T-helper 1 cell (primary cell): ENCODE results near the gene SLC16A13.
A peak's percentile ranks its signal among the peaks of the same experiment; 100 is the strongest.
"Not testable (repeated sequence)": the region's sequence is repeated elsewhere in the genome, so short reads cannot be mapped to it uniquely, and the experiment has no call there.

ENCODE experiments used
- DNase-seq, 5 donors: peaks; one replicate each; pipeline ENCODE4 v3.0.0-alpha.2; 2012 to 2020

SLC16A13 gene

DNA sequence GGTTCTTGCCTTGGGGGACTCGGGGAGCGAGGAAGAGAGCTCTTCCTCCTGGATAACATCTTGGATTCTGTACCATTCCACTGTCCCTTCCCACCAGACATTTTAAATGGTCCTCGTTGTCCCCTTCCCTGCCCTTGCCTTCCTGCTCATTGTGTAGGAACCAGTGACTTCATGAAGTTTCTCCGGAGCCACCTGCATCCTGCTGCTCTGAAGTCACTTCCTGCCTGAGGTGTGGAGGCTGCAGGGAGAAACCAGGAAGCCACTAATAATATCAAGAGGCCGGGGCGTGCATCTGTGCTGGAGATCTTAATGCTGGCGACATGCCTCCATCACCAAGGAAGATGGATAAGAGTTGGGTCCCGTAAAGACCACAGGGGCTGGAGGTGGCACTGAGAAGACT, 6.2 kb upstream of the SLC16A13 start:
- peak in 2 of 5 donors; percentile 42 to 79 for DNase-seq

DNA sequence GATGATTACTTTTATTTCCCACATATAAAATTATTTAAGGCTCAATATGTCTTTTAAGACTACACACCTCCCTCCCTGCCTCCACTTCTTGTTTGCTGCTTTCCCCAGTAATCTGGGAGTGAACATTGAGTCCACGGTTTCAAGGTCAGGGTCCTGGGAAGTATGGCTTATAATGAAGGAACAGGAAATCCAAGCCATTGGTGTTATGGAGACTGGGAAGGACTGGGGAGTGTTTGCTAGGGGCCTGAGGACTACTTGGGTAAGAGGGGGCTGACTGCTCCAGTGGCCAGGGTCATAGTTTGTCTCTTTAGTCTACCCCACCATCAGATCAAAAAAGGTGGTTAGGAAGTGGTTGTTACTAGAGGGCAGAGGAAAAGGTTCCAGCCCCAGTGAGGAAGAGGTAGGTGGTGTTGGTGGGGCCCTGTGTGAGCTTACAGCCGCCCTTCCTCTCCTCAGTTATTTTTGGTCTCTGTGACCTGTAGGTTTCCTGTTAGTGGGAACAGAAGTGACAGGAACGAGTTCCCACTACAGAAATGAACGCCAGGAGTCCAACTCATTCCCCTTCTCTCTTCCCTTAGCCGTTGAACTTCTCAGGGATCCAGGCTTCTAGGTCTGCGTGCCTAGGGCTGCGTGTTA, 742 bp upstream of the SLC16A13 start:
- peak in 1 of 5 donors; percentile 74 for DNase-seq

DNA sequence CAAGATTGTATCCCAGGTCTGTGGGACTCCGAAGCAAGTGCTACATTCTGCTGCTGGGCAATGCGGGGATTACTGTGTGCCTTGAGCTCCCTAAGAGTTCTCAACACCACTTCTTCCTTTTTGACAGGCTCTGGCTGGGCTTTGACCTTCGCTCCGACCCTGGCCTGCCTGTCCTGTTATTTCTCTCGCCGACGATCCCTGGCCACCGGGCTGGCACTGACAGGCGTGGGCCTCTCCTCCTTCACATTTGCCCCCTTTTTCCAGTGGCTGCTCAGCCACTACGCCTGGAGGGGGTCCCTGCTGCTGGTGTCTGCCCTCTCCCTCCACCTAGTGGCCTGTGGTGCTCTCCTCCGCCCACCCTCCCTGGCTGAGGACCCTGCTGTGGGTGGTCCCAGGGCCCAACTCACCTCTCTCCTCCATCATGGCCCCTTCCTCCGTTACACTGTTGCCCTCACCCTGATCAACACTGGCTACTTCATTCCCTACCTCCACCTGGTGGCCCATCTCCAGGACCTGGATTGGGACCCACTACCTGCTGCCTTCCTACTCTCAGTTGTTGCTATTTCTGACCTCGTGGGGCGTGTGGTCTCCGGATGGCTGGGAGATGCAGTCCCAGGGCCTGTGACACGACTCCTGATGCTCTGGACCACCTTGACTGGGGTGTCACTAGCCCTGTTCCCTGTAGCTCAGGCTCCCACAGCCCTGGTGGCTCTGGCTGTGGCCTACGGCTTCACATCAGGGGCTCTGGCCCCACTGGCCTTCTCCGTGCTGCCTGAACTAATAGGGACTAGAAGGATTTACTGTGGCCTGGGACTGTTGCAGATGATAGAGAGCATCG, 2.4 kb downstream of the SLC16A13 start:
- no peak for DNase-seq

DNA sequence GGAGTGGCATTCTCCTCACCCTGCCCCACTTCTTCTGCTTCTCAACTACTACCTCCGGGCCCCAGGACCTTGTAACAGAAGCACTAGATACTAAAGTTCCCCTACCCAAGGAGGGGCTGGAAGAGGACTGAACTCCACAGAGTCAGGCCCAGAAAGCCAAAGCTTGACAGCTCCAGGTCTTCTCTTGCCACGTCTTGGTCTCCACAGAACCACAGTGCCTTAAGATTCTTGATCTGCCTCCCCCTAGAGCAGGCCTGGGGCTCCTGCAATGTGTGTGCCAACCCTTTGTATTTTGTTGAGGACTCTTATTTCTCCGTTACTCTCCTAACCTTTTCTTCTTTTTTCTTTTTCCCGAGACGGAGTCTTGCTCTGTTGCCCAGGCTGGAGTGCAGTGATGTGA, 4.0 kb downstream of the SLC16A13 start:
- DNase-seq: no peak

DNA sequence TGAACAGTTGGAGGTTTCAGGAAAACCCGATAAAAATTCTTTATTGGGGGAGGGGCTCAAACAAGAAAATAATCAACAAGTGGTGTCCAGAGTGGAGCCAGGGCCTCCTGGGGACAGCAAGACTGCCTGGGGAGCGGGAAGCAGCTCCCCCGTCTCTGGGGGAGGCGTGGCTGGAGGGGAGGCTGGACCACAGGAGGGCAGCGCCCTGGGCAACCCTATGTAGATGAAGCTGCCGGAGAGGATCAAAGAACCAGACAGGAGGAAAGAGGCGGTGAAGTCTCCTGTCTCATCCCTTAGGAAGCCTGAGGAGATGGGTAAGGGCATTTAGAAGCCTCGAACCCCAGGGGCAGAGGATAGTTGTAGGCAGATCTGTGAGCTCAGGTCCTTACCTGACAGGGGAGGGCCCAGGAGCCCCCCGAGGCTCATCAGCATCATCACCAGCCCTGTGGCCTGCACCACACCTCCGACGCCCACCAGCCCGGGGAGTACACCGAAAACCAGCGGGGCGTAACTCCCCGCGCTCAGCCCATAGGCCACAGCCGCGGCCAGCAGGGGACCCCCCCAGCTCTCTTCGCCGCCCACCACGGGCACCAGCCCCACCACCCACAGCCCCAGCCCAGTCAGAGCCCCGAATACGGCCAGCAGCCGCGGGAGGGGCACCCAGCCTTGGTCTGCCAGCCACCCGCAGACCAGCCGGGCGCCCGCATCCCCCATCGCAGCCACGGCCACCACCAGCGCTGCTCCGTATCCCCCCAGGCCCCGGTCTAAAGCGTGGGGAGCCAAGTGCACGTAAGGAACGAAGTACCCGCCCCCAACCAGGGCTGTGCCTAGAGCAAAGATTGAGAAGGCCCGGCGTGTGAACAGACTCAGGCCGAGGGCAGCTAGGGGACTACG, 6.0 kb downstream of the SLC16A13 start:
- DNase-seq: no peak

DNA sequence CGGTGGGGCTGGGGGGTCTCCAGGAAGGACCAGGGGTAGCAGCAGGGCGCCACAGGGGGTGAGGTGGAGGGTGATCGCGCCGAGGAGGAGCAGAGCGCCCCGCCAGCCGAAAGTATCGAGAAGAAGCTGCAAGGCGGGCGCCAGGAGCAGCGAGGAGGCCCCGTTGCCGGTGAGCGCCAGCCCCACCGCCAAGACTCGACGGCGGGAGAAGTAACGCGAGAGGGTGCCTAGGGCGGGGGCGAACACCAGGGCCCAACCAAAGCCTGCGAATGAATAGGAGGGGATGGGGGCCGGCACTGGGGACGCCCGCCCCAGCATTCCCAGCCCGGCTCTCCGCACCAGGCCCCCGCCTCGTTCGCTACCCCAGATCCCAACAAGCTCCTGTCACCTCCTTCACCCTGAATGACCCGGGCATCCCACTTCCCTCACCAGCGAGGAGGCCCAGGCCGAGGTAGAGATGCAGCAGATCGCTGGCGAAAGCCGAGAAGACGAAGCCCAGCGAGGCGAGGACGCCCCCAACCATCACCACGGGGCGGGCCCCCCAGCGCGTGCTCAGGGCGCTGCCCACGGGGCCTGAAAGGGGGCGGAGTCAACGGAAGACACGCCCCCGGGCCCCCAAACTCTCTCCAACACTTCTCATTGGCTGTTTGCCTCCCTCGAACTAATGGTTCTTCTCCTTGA, 6.8 kb downstream of the SLC16A13 start:
- DNase-seq: peak in 2 of 5 donors; percentile 25 to 46

DNA sequence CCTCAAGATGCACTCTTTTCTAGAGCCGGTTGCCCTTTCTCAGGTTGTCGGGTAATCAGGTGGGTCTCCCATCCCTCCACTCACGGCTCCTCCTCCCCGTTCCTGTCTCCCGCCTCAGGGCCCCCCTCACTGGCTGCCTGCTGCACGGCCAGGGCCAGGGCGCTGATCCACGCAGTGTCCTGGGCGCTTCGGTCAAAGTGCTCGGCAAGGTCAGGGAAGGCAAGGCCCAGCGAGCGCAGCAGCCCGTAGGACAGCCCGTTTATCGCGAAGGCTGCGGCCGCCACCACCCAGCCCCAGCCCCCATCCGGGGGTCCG, 7.3 kb downstream of the SLC16A13 start:
- no peak for DNase-seq

DNA sequence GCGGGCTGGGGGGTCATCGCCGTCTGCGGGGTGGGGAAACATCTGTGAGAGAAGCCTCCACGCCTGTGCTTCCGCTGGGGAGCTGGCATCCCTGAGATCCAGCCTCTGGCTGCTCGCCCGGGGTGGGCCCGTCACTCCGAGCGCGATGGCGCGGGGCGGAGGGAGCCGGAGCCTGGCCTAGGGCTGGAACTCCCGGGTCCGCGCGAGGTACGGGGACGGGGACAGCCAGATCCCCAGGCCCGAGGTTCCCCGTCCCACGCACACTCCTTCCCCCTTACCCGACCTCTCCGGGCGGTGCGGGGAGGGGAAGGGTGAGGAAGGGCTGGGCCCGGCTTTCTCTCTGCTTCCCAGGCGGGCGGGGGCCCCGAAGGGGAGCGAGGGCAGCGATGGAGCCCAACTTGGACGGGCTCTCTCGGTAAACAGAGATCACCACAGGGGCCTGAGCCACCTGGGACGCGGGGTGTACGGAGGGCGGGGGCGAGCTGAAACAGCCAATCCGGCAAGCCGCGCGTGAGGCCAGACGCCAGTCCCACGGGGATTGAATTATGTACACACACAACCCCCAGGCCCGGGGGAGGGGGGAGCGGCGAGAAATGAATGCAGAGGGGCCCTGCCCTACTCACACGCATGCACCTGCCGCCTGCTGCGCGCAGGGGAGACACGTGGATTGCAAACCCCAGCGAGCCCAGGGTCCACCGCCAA, 7.8 kb downstream of the SLC16A13 start, which contains the start of gene SLC16A11:
SLC16A11 (minus strand) TSS at position 596 of the 702 bp plus-strand sequence; CDS start at position 17, 579 bp downstream.
- peak in 1 of 5 donors; percentile 18 for DNase-seq

DNA sequence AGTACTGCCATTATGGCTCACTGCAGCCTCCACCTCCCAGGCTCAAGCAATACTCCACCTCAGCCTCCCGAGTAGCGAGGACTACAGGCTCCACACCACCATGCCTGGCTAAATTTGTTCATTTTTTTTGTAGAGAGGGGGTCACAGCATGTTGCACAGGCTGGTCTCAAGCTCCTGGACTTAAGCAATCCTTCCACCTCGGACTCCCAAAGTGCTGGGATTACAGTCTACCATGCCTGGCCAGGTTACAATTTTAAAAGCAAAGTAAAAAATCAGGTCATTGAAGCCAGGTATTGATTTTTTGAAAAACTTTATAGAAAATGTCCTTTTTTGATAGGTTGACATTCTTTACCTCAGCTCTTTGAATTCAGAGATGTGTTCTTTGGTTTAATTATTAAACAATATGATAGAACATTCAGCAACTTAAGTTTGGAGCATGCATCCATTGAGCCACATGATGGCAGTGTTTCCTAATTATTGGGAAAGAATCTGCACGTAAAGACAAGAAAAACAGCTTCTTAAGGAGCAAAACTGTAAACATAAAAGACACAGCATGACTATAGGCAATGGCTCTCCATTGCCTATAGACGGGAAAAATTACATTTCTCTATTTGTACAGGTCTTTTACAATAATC, 9.8 kb downstream of the SLC16A13 start:
- peak in 3 of 5 donors; percentile 22 to 77 (median 35) for DNase-seq

DNA sequence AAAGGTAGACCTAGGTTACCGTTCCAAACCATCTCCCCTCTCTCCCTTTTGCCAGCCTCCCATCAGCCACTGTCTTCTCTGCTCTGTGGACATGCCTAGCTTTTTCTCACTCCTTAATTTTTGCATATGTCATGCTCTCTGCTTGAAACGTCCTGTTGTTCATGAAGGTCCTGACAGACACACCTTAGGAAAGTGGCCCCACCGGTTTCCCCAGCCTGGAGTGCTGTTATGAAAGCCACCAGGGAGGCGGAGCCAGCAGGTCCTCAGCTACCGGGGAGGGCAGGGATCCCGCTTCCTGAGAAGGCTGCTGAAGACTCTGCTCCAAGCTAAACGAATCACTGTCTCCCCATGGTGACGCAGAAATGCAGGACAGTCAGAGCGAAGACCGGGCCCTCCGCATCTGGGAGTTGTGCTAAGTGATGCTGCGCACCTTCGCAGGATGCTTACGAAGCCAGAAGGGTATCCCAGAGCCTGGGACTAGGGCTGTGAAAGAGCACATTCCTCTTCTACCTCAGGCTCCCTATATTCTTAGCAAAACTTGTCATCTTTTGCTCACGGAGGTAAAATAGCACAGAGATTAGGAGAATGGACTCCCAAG, 10.4 kb downstream of the SLC16A13 start:
- peak in 3 of 5 donors; percentile 24 to 40 (median 33) for DNase-seq

DNA sequence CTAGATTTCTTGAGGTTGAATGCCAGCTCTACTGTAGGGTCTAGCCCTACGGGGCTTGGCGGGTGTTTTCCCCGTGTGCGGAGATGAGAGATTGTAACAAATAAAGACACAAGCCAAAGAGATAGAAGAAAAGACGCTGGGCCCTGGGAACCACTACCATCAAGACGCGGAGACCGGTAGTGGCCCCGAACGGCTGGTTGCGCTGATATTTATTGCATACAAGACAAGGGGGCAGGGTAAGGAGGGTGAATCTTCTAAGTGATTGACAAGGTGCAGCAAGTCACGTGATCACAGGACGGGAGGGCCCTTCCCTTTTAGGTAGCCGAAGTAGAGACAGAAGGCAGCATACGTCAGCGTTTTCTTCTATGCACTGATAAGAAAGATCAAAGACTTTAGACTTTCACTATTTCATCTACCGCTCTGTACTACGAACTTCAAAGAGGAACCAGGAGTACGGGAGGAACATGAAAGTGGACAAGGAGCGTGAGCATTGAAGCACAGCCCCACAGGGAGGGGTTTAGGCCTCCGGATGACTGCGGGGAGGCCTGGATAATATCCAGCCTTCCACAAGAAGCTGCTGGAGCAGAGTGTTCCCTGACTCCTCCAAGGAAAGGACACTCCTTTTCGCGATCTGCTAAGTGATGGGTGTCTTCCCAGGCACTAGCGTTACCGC, 11.0 kb downstream of the SLC16A13 start:
- DNase-seq: peak; percentile 58 to 86 (median 74)

DNA sequence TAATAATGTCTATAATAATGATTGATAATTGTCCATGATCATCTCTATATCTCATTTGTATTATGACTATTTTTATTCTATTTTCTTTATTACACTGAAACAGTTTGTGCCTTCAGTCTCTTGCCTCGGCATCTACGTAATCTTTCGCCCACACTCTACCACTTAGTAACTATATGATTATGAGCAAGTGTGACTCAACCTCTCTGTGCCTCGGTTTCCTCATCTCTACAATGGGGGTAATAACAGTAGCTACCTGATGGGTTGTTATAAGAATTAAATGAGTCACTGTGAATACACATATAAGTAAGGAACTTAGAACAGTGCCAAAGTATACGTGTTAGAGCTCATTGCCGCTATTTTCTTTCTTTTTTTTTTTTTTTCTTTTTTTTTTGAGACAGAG, 11.8 kb downstream of the SLC16A13 start:
- peak in 1 of 5 donors; percentile 36 for DNase-seq

DNA sequence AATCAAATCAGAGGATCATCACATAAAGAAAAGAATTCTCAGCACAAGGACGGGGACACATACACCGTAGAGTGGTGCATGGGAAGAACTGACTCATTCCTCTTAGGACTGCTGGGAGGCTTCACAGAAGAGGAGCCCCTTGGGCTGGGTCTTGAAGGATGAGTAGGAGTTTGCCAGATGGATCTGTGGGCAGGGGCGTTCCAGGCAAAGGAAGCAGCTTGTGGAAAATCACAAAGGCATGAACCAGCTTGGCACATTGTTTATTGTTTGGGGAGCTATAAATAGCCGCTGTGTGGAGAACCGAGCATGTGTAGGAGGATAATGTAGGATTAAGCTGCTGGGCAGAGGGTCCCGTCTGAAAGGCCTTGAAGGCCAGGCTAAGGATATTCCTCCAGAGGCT, 13.2 kb downstream of the SLC16A13 start:
- no peak for DNase-seq

DNA sequence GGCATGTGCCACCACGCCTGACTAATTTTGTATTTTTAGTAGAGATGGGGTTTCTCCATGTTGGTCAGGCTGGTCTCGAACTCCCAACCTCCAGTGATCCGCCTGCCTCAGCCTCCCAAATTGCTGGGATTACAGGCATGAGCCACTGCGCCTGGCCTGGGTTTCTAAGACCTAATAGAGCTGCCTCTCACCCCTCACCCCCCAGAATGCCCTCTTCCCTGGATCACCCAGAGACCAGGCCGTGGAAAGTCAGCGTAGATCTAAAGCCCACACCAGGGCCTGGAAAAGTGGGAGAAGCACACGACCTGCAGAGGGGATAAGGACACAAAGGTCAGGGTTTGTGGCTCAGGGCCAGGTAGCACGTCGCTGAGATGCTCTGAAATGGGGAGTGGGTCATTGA, 14.8 kb downstream of the SLC16A13 start:
- not testable (repeated sequence) for DNase-seq

DNA sequence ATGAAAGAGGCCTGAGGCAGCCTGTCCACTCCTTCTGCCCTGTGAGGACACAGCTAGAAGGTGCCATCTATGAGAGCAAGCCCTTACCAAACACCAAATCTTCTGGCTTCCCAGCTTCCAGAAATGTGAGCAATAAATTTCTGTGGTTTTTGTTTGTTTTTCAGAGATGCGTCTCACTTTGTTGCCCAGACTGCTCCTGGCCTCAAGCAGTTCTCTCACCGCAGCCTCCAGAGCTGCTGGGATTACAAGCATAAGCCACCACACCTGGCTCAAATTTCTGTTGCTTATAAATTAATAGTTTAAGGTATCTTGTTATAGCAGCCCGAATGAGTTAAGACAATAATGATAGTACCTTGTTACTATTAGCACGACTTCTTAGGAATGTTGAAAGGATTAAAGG, 20.6 kb downstream of the SLC16A13 start:
- no peak for DNase-seq

DNA sequence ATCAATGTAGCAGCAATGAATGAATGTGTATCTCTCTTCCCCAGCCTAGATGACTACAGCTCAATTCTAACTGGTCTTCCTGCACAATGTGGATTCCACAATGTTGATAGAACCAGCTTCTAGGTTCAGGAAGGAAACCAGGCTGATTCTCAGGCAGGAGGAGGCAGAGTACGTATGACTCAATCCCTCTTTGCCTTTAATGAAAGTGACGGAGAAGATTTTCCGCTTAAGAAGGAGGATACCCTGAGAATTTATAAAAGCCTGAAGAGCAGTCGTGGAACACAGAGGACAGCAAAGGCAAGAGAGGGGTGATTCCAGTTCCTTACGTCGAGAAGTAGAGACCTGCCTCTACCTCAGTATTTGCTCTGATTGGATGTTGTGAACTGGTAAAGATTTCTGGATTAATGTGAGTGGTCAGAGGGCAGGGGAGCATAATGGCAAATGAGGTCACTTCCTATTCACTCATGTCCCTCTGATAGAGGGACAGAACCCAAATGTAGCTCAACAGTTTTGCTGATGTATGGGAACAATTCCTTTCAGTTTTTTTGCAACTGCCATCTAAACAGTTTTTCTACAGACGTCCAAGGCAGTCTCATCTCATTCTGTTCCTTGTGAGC, 23.1 kb downstream of the SLC16A13 start:
- DNase-seq: no peak

DNA sequence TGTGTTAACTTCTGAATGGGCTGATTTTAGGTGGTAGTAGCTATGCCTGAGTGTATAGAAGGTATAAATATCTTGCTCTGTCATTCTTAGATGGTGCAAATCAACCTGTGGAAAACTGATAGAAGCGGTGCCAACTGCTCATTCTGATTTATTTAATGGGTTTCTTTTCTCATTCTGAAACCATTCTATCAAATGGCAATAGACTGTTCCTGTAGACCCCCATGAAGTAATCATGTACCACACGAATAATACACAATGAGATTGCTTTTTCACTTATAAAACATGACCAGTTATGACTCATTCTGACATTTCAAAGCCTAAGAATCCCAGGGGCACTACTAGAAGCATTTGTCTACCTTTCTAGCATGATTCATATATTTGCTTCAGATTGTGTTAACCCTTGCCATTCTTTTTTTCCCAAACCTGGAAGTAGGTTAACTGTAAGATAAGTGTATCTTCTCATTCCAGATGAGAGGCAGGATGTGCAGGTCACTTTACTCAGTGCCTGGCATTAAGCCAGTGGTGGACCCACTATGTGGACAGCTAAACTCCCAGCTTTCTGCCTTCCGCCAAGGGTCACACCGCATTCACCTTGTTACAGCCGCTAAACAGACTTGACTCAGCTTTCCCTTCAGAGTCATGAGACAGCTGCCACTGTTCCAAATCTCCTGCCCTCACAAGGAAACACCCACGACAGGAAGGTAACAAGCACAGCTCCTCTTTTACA, 24.5 kb downstream of the SLC16A13 start:
- no peak for DNase-seq

DNA sequence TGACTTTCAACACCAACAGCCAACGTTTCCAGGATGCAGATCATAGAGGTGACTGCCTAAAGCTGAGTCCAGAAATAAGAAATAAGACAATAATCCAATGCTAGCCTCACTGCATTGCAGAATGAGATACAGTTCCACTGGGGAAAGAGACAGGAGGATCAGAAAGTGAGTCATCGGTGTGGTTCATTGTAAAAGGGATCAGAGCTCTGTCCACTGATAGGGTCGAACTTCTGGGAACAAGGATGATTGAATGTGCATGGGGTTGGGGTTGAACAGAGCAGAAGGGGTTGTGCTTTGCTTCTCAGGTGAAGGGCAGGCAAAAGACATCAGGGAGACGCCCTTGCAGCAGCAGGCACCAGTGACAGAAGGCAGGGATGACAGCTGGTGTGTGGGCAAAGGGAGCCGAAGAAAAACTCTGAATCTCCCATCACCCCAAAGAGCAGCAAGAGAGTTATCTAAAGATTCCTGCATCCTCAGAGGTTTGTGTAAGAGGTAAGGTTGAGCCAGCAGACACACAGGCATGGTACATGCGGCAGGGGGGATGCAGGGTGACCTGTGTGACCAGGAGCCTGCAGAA, 27.8 kb downstream of the SLC16A13 start:
- no peak for DNase-seq

DNA sequence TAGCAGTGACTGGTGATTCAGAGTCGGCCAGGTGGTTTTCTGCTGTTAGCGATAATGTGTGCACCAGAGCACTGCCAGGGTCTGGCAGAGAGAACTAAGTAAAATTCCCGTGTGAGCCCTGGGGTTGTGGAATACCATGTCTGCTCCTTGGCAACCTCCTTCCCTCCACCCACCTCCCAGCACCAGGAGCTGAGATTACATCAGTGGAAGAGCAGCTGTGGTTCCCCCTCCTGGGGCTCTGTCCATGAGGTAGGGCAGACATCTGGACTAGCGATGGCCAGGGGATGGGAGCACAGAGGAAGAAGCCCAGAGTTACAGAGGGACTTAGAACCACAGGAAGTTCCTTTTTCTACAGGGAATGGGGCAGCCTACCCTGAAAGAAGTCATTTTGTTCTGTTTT, 28.4 kb downstream of the SLC16A13 start:
- no peak for DNase-seq
